H1 (cell line): Measurements from ENCODE around the gene NAV2. TPM values are rescaled to one million over a fixed set of nuclear protein-coding genes. Genes with fewer than 3 reads are reported as not detected.

ENCODE experiments used
- CTCF ChIA-PET: fragments of 300-600 bp; sonication (Branson Sonifier 250); formaldehyde crosslinking; loops from one replicate; lab custom pipeline; 2021; ENCODE audit not compliant: partially characterized antibody; lab: Charles Lee
- POLR2A ChIA-PET: fragments of 300-600 bp; sonication (Branson Sonifier 250); formaldehyde crosslinking; loops from one replicate; lab custom pipeline; 2021; ENCODE audit warnings: inconsistent platforms; ENCODE audit not compliant: partially characterized antibody; lab: Charles Lee
- DNase-seq, 2 experiments: peaks; one replicate each; pipeline versions ENCODE4 v3.0.0 to v3.0.0-alpha.2; 2010 to 2022; ENCODE audit warnings: low spot score in 2 of 2, low read depth in 1 of 2, mixed read lengths in 1 of 2
- FAIRE-seq: peaks from 2 replicates; lab custom pipeline; 2011; peaks lifted over from hg19 to GRCh38; lab: Jason Lieb, UNC
- H2AFZ ChIP-seq: 2 replicates; pipeline ENCODE4 v1.8.1; 2012; ENCODE audit warnings: low read length, inconsistent platforms
- H2AK5ac ChIP-seq: 2 replicates; pipeline ENCODE4 v1.6.1; 2013; ENCODE audit warnings: low read depth, low read length
- H2BK120ac ChIP-seq: replicated peaks from 2 replicates; pipeline ENCODE3; 2013; ENCODE audit warnings: low read depth, low read length, inconsistent platforms
- H2BK12ac ChIP-seq: 2 replicates; pipeline ENCODE4 v1.6.1; 2013; ENCODE audit warnings: low read depth, low read length
- H2BK15ac ChIP-seq: 2 replicates; pipeline ENCODE4 v1.6.1; 2013; ENCODE audit warnings: low read length
- H2BK20ac ChIP-seq: 2 replicates; pipeline ENCODE4 v1.6.1; 2013; ENCODE audit warnings: low read length
- H2BK5ac ChIP-seq: 2 replicates; pipeline ENCODE4 v1.6.1; 2013; ENCODE audit warnings: low read depth, low read length
- H3K14ac ChIP-seq: 2 replicates; pipeline ENCODE4 v1.6.1; 2013; ENCODE audit warnings: inconsistent platforms; ENCODE audit not compliant: insufficient read length
- H3K18ac ChIP-seq: 2 replicates; pipeline ENCODE4 v1.6.1; 2013; ENCODE audit warnings: low read length; ENCODE audit errors: extremely low read depth
- H3K23ac ChIP-seq: 2 replicates; pipeline ENCODE4 v1.6.1; 2013; ENCODE audit warnings: inconsistent platforms; ENCODE audit not compliant: insufficient read length
- H3K23me2 ChIP-seq: 2 replicates; pipeline ENCODE4 v1.6.1; 2013; ENCODE audit warnings: low read depth, low read length
- H3K27ac ChIP-seq: 2 replicates; pipeline ENCODE4 v1.6.1; 2011; ENCODE audit warnings: low read depth, low read length, inconsistent platforms
- H3K27me3 ChIP-seq, 4 experiments: replicated peaks in 1 of 4; 1 replicate in 1 of 4; 2 replicates in 3 of 4; pipeline versions ENCODE4 v1.6.1 to v1.8.1; 2011 to 2013; ENCODE audit warnings: low read length in 3 of 4, mild to moderate bottlenecking in 3 of 4, inconsistent platforms in 2 of 4, mixed read lengths in 2 of 4, moderate library complexity in 1 of 4; ENCODE audit not compliant: control insufficient read depth in 3 of 4, insufficient read depth in 3 of 4; ENCODE audit errors: extremely low read depth in 1 of 4
- H3K36me3 ChIP-seq, 4 experiments: 2 replicates each; pipeline versions ENCODE4 v1.6.1 to v1.8.1; 2011 to 2013; ENCODE audit warnings: mild to moderate bottlenecking in 4 of 4, low read length in 3 of 4, moderate library complexity in 2 of 4, control low read depth in 1 of 4, inconsistent platforms in 1 of 4; ENCODE audit not compliant: insufficient read depth in 4 of 4, control insufficient read depth in 2 of 4
- H3K4ac ChIP-seq: replicated peaks from 2 replicates; pipeline ENCODE3; 2013; ENCODE audit warnings: low read length, low read depth, mixed read lengths, inconsistent platforms; ENCODE audit not compliant: insufficient read length
- H3K4me1 ChIP-seq, 4 experiments: replicated peaks in 1 of 4; 1 replicate in 1 of 4; 2 replicates in 3 of 4; pipeline versions ENCODE4 v1.6.1 to v1.8.1; 2011 to 2013; ENCODE audit warnings: low read length in 3 of 4, inconsistent platforms in 2 of 4, mixed read lengths in 1 of 4; ENCODE audit not compliant: insufficient read depth in 4 of 4, control insufficient read depth in 3 of 4
- H3K4me2 ChIP-seq, 2 experiments: 2 replicates each; pipeline versions ENCODE4 v1.6.1 to v1.8.1; 2011 to 2013; ENCODE audit warnings: low read depth in 2 of 2, low read length in 2 of 2, control low read depth in 1 of 2, inconsistent platforms in 1 of 2, mild to moderate bottlenecking in 1 of 2; ENCODE audit not compliant: insufficient read depth in 1 of 2
- H3K4me3 ChIP-seq, 4 experiments: fragments of 200-600, 300-600 bp in 1 of 4; sonication (generic), shearing (Covaris generic), sonication (Bioruptor Twin) in 1 of 4; 2 replicates each; pipeline versions ENCODE4 v1.5.1 to v1.8.1; 2011 to 2016; ENCODE audit warnings: low read length in 4 of 4, low read depth in 3 of 4, control low read depth in 2 of 4, inconsistent platforms in 2 of 4, mild to moderate bottlenecking in 2 of 4, mixed read lengths in 1 of 4, moderate library complexity in 1 of 4; ENCODE audit not compliant: insufficient read depth in 2 of 4; ENCODE audit errors: extremely low read depth in 1 of 4
- H3K56ac ChIP-seq: replicated peaks from 2 replicates; pipeline ENCODE3; 2013; ENCODE audit warnings: low read depth, mild to moderate bottlenecking, mixed read lengths, low read length, inconsistent platforms; ENCODE audit not compliant: insufficient read length
- H3K79me1 ChIP-seq: 2 replicates; pipeline ENCODE4 v1.6.1; 2013; ENCODE audit warnings: low read depth, low read length, control low read depth
- H3K79me2 ChIP-seq, 2 experiments: 2 replicates each; pipeline versions ENCODE4 v1.6.1 to v1.8.1; 2012 to 2013; ENCODE audit warnings: low read length in 2 of 2, mild to moderate bottlenecking in 2 of 2, inconsistent platforms in 1 of 2; ENCODE audit not compliant: insufficient read depth in 2 of 2, control insufficient read depth in 1 of 2
- H3K9ac ChIP-seq, 4 experiments: replicated peaks in 1 of 4; 1 replicate in 1 of 4; 2 replicates in 3 of 4; pipeline versions ENCODE4 v1.6.1 to v1.8.1; 2011 to 2013; ENCODE audit warnings: low read depth in 3 of 4, low read length in 3 of 4, control low read depth in 2 of 4, mild to moderate bottlenecking in 2 of 4, moderate library complexity in 2 of 4, inconsistent platforms in 1 of 4; ENCODE audit errors: extremely low read depth in 1 of 4
- H3K9me3 ChIP-seq, 2 experiments: 2 replicates each; pipeline versions ENCODE4 v1.6.1 to v1.8.1; 2012 to 2013; ENCODE audit warnings: mild to moderate bottlenecking in 2 of 2, moderate library complexity in 2 of 2, control low read depth in 1 of 2, inconsistent platforms in 1 of 2, low read depth in 1 of 2, low read length in 1 of 2, mixed read lengths in 1 of 2; ENCODE audit not compliant: insufficient read depth in 2 of 2
- H4K20me1 ChIP-seq, 2 experiments: replicated peaks in 1 of 2; 2 replicates each; pipeline versions ENCODE3 to v1.8.1; 2011 to 2013; ENCODE audit warnings: inconsistent platforms in 2 of 2, low read length in 2 of 2, mild to moderate bottlenecking in 1 of 2; ENCODE audit not compliant: insufficient read depth in 2 of 2, control insufficient read depth in 1 of 2
- H4K5ac ChIP-seq: 2 replicates; pipeline ENCODE4 v1.6.1; 2013; ENCODE audit warnings: low read length, low read depth, mixed read lengths, inconsistent platforms; ENCODE audit not compliant: insufficient read length
- H4K8ac ChIP-seq: 2 replicates; pipeline ENCODE4 v1.8.0; 2013; ENCODE audit warnings: mild to moderate bottlenecking, moderate library complexity, low read length, inconsistent platforms; ENCODE audit not compliant: insufficient read depth; ENCODE audit errors: extremely low read depth
- H4K91ac ChIP-seq: replicated peaks from 2 replicates; pipeline ENCODE3; 2013; ENCODE audit warnings: low read length, mixed read lengths, inconsistent platforms; ENCODE audit not compliant: insufficient read length
- BCL11A ChIP-seq, 2 experiments: IDR thresholded peaks; one replicate each; pipeline ENCODE4 v1.6.1; 2011; ENCODE audit warnings: low read depth in 2 of 2, low read length in 2 of 2, mild to moderate bottlenecking in 2 of 2
- CBX5 ChIP-seq: fragments of 300-800, 300-1000 bp; sonication (generic); IDR thresholded peaks from 2 replicates; pipeline ENCODE4 v1.7.1; 2016; ENCODE audit warnings: antibody characterized with exemption, low read length, low read depth
- CBX8 ChIP-seq: fragments of 300-800, 300-1000 bp; sonication (generic); IDR thresholded peaks from 2 replicates; pipeline ENCODE4 v1.7.1; 2016; ENCODE audit warnings: low read depth, low read length, borderline replicate concordance
- CHD2 ChIP-seq: IDR thresholded peaks from 2 replicates; pipeline ENCODE4 v1.6.1; 2012; ENCODE audit warnings: low read length, improper control_type of control experiment
- GABPA ChIP-seq: IDR thresholded peaks from 2 replicates; pipeline ENCODE4 v1.6.1; 2011; ENCODE audit warnings: mild to moderate bottlenecking, low read length, moderate library complexity, borderline replicate concordance; ENCODE audit not compliant: insufficient read depth
- HDAC2 ChIP-seq, 2 experiments: fragments of 300-600 bp in 1 of 2; sonication (generic) in 1 of 2; IDR thresholded peaks; 2 replicates each; pipeline ENCODE4 v1.6.1; 2011 to 2012; ENCODE audit warnings: low read depth in 2 of 2, low read length in 2 of 2, mild to moderate bottlenecking in 2 of 2, moderate library complexity in 2 of 2, borderline replicate concordance in 1 of 2, inconsistent platforms in 1 of 2
- NANOG ChIP-seq: IDR thresholded peaks from 2 replicates; pipeline ENCODE4 v1.6.1; 2011; ENCODE audit warnings: low read length, low read depth, mild to moderate bottlenecking, inconsistent platforms; ENCODE audit not compliant: insufficient read depth, poor library complexity, severe bottlenecking
- POLR2A ChIP-seq, 2 experiments: IDR thresholded peaks; 1 replicate in 1 of 2; 2 replicates in 1 of 2; pipeline ENCODE4 v1.6.1; 2011; ENCODE audit warnings: low read depth in 2 of 2, low read length in 2 of 2, mild to moderate bottlenecking in 2 of 2; ENCODE audit errors: control extremely low read depth in 1 of 2
- RXRA ChIP-seq: IDR thresholded peaks from 2 replicates; pipeline ENCODE4 v1.6.1; 2011; ENCODE audit warnings: low read depth, mild to moderate bottlenecking, low read length, moderate library complexity; ENCODE audit not compliant: insufficient read depth
- TBP ChIP-seq: IDR thresholded peaks from 2 replicates; pipeline ENCODE4 v1.6.1; 2011; ENCODE audit warnings: low read depth, low read length, improper control_type of control experiment
- WGBS, 2 experiments: shearing (Covaris generic) in 1 of 2; methylation state at CpG; one replicate each; pipeline versions ENCODE4 v1.1.6 to v1.1.7; 2013 to 2015; ENCODE audit warnings: low lambda C conversion rate in 2 of 2, mixed read lengths in 2 of 2, inconsistent platforms in 1 of 2, low coverage in 1 of 2, missing lambda C conversion rate in 1 of 2; ENCODE audit not compliant: insufficient replicate concordance in 2 of 2, insufficient coverage in 1 of 2, insufficient read length in 1 of 2; ENCODE audit errors: extremely low coverage in 1 of 2, missing lambda C conversion rate in 1 of 2; 5-methylcytosine and 5-hydroxymethylcytosine counted together
- polyA plus RNA-seq, 7 experiments: library from polyadenylated mRNA; depleted of rRNA in 3 of 7; stranded (reverse) in 5 of 7; unstranded in 2 of 7; fragments of >200 nt in 5 of 7; fragments of 200-250 nt in 2 of 7; gene quantifications; 1 replicate in 5 of 7; 2 replicates in 1 of 7; 4 replicates in 1 of 7; pipeline versions ENCODE4 v1.2.1 to v1.2.3, GENCODE V29; 2011 to 2013; ENCODE audit warnings: missing spikeins in 2 of 7, mixed read lengths in 2 of 7
- total RNA-seq: library from RNA; stranded (reverse); fragmentation: NEBNext Ultra II Directional; extraction: Animal tissue kit (Norgen Biotek cat#: 25700); gene quantifications from 2 replicates; pipeline ENCODE4 v1.2.1, GENCODE V29; 2021
- TF ChIP-seq, protein P1 (sequence below): IDR thresholded peaks from 2 replicates; pipeline ENCODE4 v1.6.1; 2012; ENCODE audit warnings: low read length, inconsistent platforms

The NAV2 gene
- total and polyA plus RNA-seq, 2 of the 8 experiments (the other 6 are each of a cell fraction or from before 2014, with no cell fraction given), result 35.6 to 73.6 TPM

- CTCF ChIA-PET, result interaction anchor here (9.3 kb wide), 1 partner anchor 69 kb away, joined by 72 read pairs; no protein-coding TSS in a partner anchor
- H3K9ac ChIP-seq, result no peak overlapping the region
- H3K27ac ChIP-seq, result no peak overlapping the region
- H3K4ac ChIP-seq, result no peak overlapping the region
- no peak overlapping the region for H3K56ac ChIP-seq
- H3K36me3 ChIP-seq, result no peaks in the 10 kb centered on the region
- no peak overlapping the region for H3K4me3 ChIP-seq
- no peak overlapping the region for H2AK5ac ChIP-seq
- WGBS, 2 experiments, result 88% methylated on average over 3 of the region's 3 CpGs; no CpG with 5 or more reads in 1 of the 2 experiments
- no peak for DNase-seq
- POLR2A ChIA-PET, result interaction anchor here (1.5 kb wide), 1 partner anchor 9 kb away, joined by 3 read pairs; no protein-coding TSS in a partner anchor
- H3K4me2 ChIP-seq, result no peak overlapping the region
- no peak overlapping the region for H2BK120ac ChIP-seq
- no peak overlapping the region for H2BK15ac ChIP-seq
- no peaks in the 10 kb centered on the region for H3K9me3 ChIP-seq
- H4K5ac ChIP-seq, result no peak overlapping the region
- H2BK20ac ChIP-seq, result no peak overlapping the region
- peaks cover 2% of the 10 kb centered on the region; the same call in 1 of the 2 replicates for H3K79me1 ChIP-seq
- no peak overlapping the region for H2AFZ ChIP-seq
- FAIRE-seq, result no peak
- no peak overlapping the region for H4K91ac ChIP-seq
- no peak for TF ChIP-seq HDAC2 (IDR thresholded peaks at IDR 0.05; ENCODE audit: borderline replicate concordance in 1 of 2, low read depth in 2 of 2, low read length in 2 of 2)
- TF ChIP-seq TBP, result no peak
- TF ChIP-seq RXRA, result no peak
- no peak for TF ChIP-seq CHD2
- TF ChIP-seq CBX8, result no peak
- TF ChIP-seq GABPA, result no peak
- no peak for TF ChIP-seq POLR2A (IDR thresholded peaks at IDR 0.05; ENCODE audit: control extremely low read depth in 1 of 2, low read depth in 2 of 2, low read length in 2 of 2)
- TF ChIP-seq NANOG, result no peak
- no peak for TF ChIP-seq BCL11A (IDR thresholded peaks at IDR 0.05; ENCODE audit: low read depth in 2 of 2, low read length in 2 of 2)
- TF ChIP-seq, protein P1, sequence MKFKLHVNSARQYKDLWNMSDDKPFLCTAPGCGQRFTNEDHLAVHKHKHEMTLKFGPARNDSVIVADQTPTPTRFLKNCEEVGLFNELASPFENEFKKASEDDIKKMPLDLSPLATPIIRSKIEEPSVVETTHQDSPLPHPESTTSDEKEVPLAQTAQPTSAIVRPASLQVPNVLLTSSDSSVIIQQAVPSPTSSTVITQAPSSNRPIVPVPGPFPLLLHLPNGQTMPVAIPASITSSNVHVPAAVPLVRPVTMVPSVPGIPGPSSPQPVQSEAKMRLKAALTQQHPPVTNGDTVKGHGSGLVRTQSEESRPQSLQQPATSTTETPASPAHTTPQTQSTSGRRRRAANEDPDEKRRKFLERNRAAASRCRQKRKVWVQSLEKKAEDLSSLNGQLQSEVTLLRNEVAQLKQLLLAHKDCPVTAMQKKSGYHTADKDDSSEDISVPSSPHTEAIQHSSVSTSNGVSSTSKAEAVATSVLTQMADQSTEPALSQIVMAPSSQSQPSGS, result no peak
- no peak for TF ChIP-seq CBX5
- no peak overlapping the region for H2BK12ac ChIP-seq
- H3K79me2 ChIP-seq, result peaks cover 0 to 20% of the 10 kb centered on the region in 2 experiments; a peak in 2 of 4 replicates
- peaks cover 9% of the 10 kb centered on the region; the same call in 1 of the 2 replicates for H3K23me2 ChIP-seq
- no peak overlapping the region for H3K14ac ChIP-seq
- no peak overlapping the region for H4K8ac ChIP-seq
- H3K23ac ChIP-seq, result no peak overlapping the region
- H3K4me1 ChIP-seq, result peaks cover 12 to 38% (median 36%) of the 10 kb centered on the region in 4 experiments
- H3K27me3 ChIP-seq, result no peaks in the 10 kb centered on the region
- no peak overlapping the region for H3K18ac ChIP-seq
- H4K20me1 ChIP-seq, result no peaks in the 10 kb centered on the region
- H2BK5ac ChIP-seq, result no peak overlapping the region
Measured at GRCh38 chr11:20020198-20020597, 307.6 kb downstream of the NAV2 start.
